ENCODE data around the gene ANKRD18B. TPM values are rescaled to one million over a fixed set of nuclear protein-coding genes. Genes with fewer than 3 reads are reported as not detected.
A peak's percentile ranks its signal among the peaks of the same experiment; 100 is the strongest.

The ANKRD18B gene
- total and polyA plus RNA-seq, 9 of the 15 experiments (the other 6 are each of a cell fraction or from before 2014, with no cell fraction given): 0.43 to 12.6 (median 1.8) TPM

DNA sequence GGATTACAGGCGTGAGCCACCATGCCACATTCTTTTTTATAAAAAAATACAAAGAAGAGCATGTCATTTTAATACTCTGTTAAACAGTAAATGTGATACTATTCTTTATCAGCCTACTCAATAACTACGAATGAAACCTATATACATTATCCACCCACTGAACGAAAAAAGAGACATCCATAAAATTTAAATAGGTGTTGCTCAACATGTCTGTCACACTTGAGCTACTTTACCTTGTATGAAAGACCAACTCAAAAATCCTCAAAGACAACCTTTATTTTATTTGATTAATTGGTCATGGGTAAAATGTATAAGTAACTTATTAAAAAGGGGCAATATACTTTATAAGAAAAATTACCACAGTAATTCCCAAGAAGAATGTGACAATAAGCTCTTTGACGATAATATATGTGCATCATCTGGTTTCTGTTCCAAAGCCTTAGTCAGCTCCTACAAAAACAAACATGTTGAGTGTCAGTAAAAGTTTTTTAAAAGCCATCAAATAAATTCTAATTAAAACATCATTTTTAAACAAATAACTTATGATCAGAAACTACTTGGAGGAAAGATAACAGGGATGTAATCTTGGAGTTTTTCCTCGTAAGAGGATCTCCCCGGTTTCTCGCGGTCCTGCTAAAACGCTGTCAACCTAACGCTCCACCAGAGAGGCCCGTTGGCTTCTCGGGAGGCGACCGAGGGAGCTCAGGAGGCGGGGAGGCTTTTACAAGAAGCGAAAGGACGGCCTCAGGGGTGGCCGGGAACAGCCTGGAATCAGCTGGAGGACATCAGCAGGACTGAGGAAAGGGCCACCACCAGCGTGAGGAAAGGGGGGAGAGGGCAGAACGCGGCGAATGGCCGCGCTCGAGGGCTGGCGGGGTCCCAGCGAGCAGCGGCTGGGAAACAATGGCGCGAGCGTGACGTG lies 13.5 kb upstream of the ANKRD18B start (continued):
- TF ChIP-seq, protein P1, sequence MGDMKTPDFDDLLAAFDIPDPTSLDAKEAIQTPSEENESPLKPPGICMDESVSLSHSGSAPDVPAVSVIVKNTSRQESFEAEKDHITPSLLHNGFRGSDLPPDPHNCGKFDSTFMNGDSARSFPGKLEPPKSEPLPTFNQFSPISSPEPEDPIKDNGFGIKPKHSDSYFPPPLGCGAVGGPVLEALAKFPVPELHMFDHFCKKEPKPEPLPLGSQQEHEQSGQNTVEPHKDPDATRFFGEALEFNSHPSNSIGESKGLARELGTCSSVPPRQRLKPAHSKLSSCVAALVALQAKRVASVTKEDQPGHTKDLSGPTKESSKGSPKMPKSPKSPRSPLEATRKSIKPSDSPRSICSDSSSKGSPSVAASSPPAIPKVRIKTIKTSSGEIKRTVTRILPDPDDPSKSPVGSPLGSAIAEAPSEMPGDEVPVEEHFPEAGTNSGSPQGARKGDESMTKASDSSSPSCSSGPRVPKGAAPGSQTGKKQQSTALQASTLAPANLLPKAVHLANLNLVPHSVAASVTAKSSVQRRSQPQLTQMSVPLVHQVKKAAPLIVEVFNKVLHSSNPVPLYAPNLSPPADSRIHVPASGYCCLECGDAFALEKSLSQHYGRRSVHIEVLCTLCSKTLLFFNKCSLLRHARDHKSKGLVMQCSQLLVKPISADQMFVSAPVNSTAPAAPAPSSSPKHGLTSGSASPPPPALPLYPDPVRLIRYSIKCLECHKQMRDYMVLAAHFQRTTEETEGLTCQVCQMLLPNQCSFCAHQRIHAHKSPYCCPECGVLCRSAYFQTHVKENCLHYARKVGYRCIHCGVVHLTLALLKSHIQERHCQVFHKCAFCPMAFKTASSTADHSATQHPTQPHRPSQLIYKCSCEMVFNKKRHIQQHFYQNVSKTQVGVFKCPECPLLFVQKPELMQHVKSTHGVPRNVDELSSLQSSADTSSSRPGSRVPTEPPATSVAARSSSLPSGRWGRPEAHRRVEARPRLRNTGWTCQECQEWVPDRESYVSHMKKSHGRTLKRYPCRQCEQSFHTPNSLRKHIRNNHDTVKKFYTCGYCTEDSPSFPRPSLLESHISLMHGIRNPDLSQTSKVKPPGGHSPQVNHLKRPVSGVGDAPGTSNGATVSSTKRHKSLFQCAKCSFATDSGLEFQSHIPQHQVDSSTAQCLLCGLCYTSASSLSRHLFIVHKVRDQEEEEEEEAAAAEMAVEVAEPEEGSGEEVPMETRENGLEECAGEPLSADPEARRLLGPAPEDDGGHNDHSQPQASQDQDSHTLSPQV (IDR thresholded peaks at IDR 0.05): peak; percentile 72; the same call in 1 of the 2 replicates
- TF ChIP-seq FIP1L1 (IDR thresholded peaks at IDR 0.05; ENCODE audit: low read depth, low read length, poor library complexity, severe bottlenecking): no peak
- TF ChIP-seq, protein P2, sequence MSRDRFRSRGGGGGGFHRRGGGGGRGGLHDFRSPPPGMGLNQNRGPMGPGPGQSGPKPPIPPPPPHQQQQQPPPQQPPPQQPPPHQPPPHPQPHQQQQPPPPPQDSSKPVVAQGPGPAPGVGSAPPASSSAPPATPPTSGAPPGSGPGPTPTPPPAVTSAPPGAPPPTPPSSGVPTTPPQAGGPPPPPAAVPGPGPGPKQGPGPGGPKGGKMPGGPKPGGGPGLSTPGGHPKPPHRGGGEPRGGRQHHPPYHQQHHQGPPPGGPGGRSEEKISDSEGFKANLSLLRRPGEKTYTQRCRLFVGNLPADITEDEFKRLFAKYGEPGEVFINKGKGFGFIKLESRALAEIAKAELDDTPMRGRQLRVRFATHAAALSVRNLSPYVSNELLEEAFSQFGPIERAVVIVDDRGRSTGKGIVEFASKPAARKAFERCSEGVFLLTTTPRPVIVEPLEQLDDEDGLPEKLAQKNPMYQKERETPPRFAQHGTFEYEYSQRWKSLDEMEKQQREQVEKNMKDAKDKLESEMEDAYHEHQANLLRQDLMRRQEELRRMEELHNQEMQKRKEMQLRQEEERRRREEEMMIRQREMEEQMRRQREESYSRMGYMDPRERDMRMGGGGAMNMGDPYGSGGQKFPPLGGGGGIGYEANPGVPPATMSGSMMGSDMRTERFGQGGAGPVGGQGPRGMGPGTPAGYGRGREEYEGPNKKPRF (IDR thresholded peaks at IDR 0.05; ENCODE audit: low read depth, low read length): no peak
- no peak for TF ChIP-seq ZFP36 (IDR thresholded peaks at IDR 0.05; ENCODE audit: low read depth, low read length, partially characterized antibody)
- no peak for TF ChIP-seq CBFA2T3 (IDR thresholded peaks at IDR 0.05)
- TF ChIP-seq ZNF24 (IDR thresholded peaks at IDR 0.05): no peak
- no peak for TF ChIP-seq JUN (IDR thresholded peaks at IDR 0.05; ENCODE audit: borderline replicate concordance, low read depth, low read length)
- no peak for TF ChIP-seq JUN (CRISPR knock-in tag; IDR thresholded peaks at IDR 0.05; ENCODE audit: borderline replicate concordance)
- no peak for TF ChIP-seq SP1 (CRISPR knock-in tag; IDR thresholded peaks at IDR 0.05)
- peak; percentile 58 for TF ChIP-seq TBP (optimal IDR thresholded peaks at IDR 0.05; ENCODE audit: low read depth, low read length)
- no peak for TF ChIP-seq ZNF12 (CRISPR knock-in tag; IDR thresholded peaks at IDR 0.05)
- TF ChIP-seq TAL1 (IDR thresholded peaks at IDR 0.05): no peak
- TF ChIP-seq, protein P3, sequence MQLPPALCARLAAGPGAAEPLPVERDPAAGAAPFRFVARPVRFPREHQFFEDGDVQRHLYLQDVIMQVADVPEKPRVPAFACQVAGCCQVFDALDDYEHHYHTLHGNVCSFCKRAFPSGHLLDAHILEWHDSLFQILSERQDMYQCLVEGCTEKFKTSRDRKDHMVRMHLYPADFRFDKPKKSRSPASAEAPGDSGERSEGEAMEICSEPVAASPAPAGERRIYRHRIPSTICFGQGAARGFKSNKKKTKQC (CRISPR knock-in tag; IDR thresholded peaks at IDR 0.05): 0 out of 2 replicates have a peak, but pooled peaks have one; percentile 41
- peak; percentile 60 for TF ChIP-seq HCFC1 (IDR thresholded peaks at IDR 0.05; ENCODE audit: low read depth, low read length)
- no peak for TF ChIP-seq SMARCE1 (IDR thresholded peaks at IDR 0.05)
- peak; percentile 66; the same call in 1 of the 2 replicates for TF ChIP-seq SMAD3 (CRISPR knock-in tag; conservative IDR thresholded peaks at IDR 0.05)
- TF ChIP-seq EHMT2 (IDR thresholded peaks at IDR 0.05): no peak
- TF ChIP-seq KLF13 (tag; IDR thresholded peaks at IDR 0.05; ENCODE audit: borderline replicate concordance, low read depth): no peak
- no peak for TF ChIP-seq POLR2AphosphoS2 (IDR thresholded peaks at IDR 0.05; ENCODE audit: low read length)
- no peak for TF ChIP-seq ZNF780A (CRISPR knock-in tag; IDR thresholded peaks at IDR 0.05)
- TF ChIP-seq NCOA6 (IDR thresholded peaks at IDR 0.05): no peak
- TF ChIP-seq ETV6 (IDR thresholded peaks at IDR 0.05; ENCODE audit: borderline replicate concordance in 1 of 2, low read depth in 2 of 2, low read length in 1 of 2): no peak
- no peak for TF ChIP-seq ETV6 (CRISPR knock-in tag; IDR thresholded peaks at IDR 0.05; ENCODE audit: borderline replicate concordance)
